CD4-positive, alpha-beta T cell (primary cell): ENCODE results near the gene B3GALT5. TPM values are rescaled to one million over a fixed set of nuclear protein-coding genes. Genes with fewer than 3 reads are reported as not detected.

Experiments
- ATAC-seq: fragments of 200-7000 bp; cut with Tn5 transposase; one replicate; pipeline ENCODE4 v1.10.0; 2022; ENCODE audit warnings: mild to moderate bottlenecking; ENCODE audit not compliant: poor library complexity
- CTCF ChIA-PET: fragments of 350-600 bp; sonication (Branson Sonifier 250); formaldehyde crosslinking; loops from one replicate; lab custom pipeline; 2021; ENCODE audit warnings: antibody characterized with exemption, inconsistent platforms; lab: Charles Lee
- POLR2A ChIA-PET: fragments of 350-600 bp; sonication (Branson Sonifier 250); formaldehyde crosslinking; loops from one replicate; lab custom pipeline; 2021; ENCODE audit warnings: antibody characterized with exemption, inconsistent platforms; lab: Charles Lee
- DNase-seq, 14 experiments: peaks; one replicate each; pipeline ENCODE4 v3.0.0-alpha.2; 2013 to 2020; ENCODE audit warnings: mixed read lengths in 2 of 14
- H3K27ac ChIP-seq, 2 donors: one replicate each; pipeline versions ENCODE4 v1.5.1 to v1.7.0; 2013; ENCODE audit warnings: low read length in 2 of 2, low read depth in 1 of 2, mild to moderate bottlenecking in 1 of 2
- H3K27me3 ChIP-seq, 2 experiments: 1 replicate in 1 of 2; 2 replicates in 1 of 2; pipeline versions ENCODE4 v1.6.1 to v1.7.0; 2013; ENCODE audit warnings: low read length in 2 of 2, control low read depth in 1 of 2, mild to moderate bottlenecking in 1 of 2, moderate library complexity in 1 of 2; ENCODE audit not compliant: insufficient read depth in 2 of 2, control insufficient read depth in 1 of 2
- H3K36me3 ChIP-seq: one replicate; pipeline ENCODE4 v1.6.1; 2013; ENCODE audit warnings: low read length, control low read depth; ENCODE audit not compliant: insufficient read depth
- H3K4me1 ChIP-seq: one replicate; pipeline ENCODE4 v1.6.1; 2013; ENCODE audit warnings: low read length, control low read depth; ENCODE audit not compliant: insufficient read depth
- H3K4me3 ChIP-seq: one replicate; pipeline ENCODE4 v1.5.1; 2013; ENCODE audit warnings: mild to moderate bottlenecking, low read length, moderate library complexity
- H3K9me3 ChIP-seq, 2 experiments: 1 replicate in 1 of 2; 2 replicates in 1 of 2; pipeline versions ENCODE4 v1.6.1 to v1.7.0; 2013; ENCODE audit warnings: low read length in 2 of 2, mild to moderate bottlenecking in 2 of 2, control low read depth in 1 of 2, moderate library complexity in 1 of 2; ENCODE audit not compliant: control insufficient read depth in 1 of 2, insufficient read depth in 1 of 2
- H3K27ac Mint-ChIP-seq: one replicate; pipeline ENCODE4 v1.8.0; 2020; ENCODE audit warnings: mixed read lengths
- H3K27me3 Mint-ChIP-seq: one replicate; pipeline ENCODE4 v1.8.0; 2021; ENCODE audit warnings: mixed read lengths
- H3K36me3 Mint-ChIP-seq: one replicate; pipeline ENCODE4 v1.8.0; 2021; ENCODE audit warnings: low read depth, mixed read lengths
- H3K4me1 Mint-ChIP-seq: one replicate; pipeline ENCODE4 v1.8.0; 2021; ENCODE audit warnings: low read depth, mixed read lengths
- H3K4me3 Mint-ChIP-seq: one replicate; pipeline ENCODE4 v1.8.0; 2020; ENCODE audit warnings: mild to moderate bottlenecking, mixed read lengths
- H3K9me3 Mint-ChIP-seq: one replicate; pipeline ENCODE4 v1.8.0; 2020; ENCODE audit warnings: mixed read lengths
- CTCF ChIP-seq: fragments of 200-600 bp; IDR thresholded peaks from one replicate; pipeline ENCODE4 v1.8.0; 2022; ENCODE audit warnings: antibody characterized with exemption, mild to moderate bottlenecking
- intact Hi-C, 2 experiments: fragments of 100-400 bp; cut with DNase I in 1 of 2; cut with micrococcal nuclease in 1 of 2; formaldehyde crosslinking; loops; one replicate each; pipeline versions ENCODE4 v1.15.1 to v1.9.0; 2023 to 2025; cut with DNase I, micrococcal nuclease
- total RNA-seq, 174 experiments: library from RNA in 2 of 174; stranded (reverse) in 2 of 174; gene quantifications; one replicate each; pipeline ENCODE4 v1.2.3 and lab custom pipeline; 2021 to 2026

The B3GALT5 gene
- total RNA-seq, 2 experiments from 2014 or later = not detected

- POLR2A ChIA-PET = no interaction called here
- ATAC-seq (no peak), DNase-seq (no peak)
- peaks cover 2% of the 10 kb centered on the region for H3K9me3 Mint-ChIP-seq
- intact Hi-C loops = no loop called here
- no peak overlapping the region for H3K27ac Mint-ChIP-seq
- Histone ChIP-seq H3K9me3 (peaks cover 0 to 17% of the 10 kb centered on the region in 2 experiments), H3K27me3 (no peaks in the 10 kb centered on the region), H3K36me3 (no peaks in the 10 kb centered on the region), H3K27ac (no peak overlapping the region), H3K4me1 (no peaks in the 10 kb centered on the region), H3K4me3 (no peak overlapping the region)
- H3K4me3 Mint-ChIP-seq = no peak overlapping the region
- TF ChIP-seq CTCF = no peak
- CTCF ChIA-PET = no interaction called here
- no peaks in the 10 kb centered on the region for H3K36me3 Mint-ChIP-seq
- H3K4me1 Mint-ChIP-seq = no peaks in the 10 kb centered on the region
- H3K27me3 Mint-ChIP-seq = no peaks in the 10 kb centered on the region
Observed at GRCh38 chr21:39666681-39667315, 54.1 kb downstream of the B3GALT5 start.

- no peak overlapping the region for H3K27ac ChIP-seq
- H3K36me3 ChIP-seq = no peaks in the 10 kb centered on the region
- no peaks in the 10 kb centered on the region for H3K27me3 ChIP-seq
- DNase-seq = no peak
- ChIA-PET CTCF (no interaction called here), POLR2A (no interaction called here)
- Mint-ChIP-seq H3K9me3 (peaks cover 2% of the 10 kb centered on the region), H3K4me3 (no peak overlapping the region), H3K36me3 (no peaks in the 10 kb centered on the region), H3K27me3 (no peaks in the 10 kb centered on the region), H3K4me1 (no peaks in the 10 kb centered on the region), H3K27ac (no peak overlapping the region)
- H3K4me1 ChIP-seq = no peaks in the 10 kb centered on the region
- ATAC-seq = no peak
- H3K9me3 ChIP-seq = peaks cover 0 to 17% of the 10 kb centered on the region in 2 experiments
- TF ChIP-seq CTCF = no peak
- intact Hi-C loops = no loop called here
- H3K4me3 ChIP-seq = no peak overlapping the region
Observed at GRCh38 chr21:39667353-39667891, 54.7 kb downstream of the B3GALT5 start.

GRCh38 chr21:39668369-39668768, 55.6 kb downstream of the B3GALT5 start:
- peaks cover 0 to 21% of the 10 kb centered on the region in 2 experiments for H3K9me3 ChIP-seq
- Mint-ChIP-seq H3K36me3 (no peaks in the 10 kb centered on the region), H3K27ac (no peak overlapping the region), H3K27me3 (no peaks in the 10 kb centered on the region), H3K4me1 (no peaks in the 10 kb centered on the region), H3K9me3 (peaks cover 2% of the 10 kb centered on the region), H3K4me3 (no peak overlapping the region)
- H3K36me3 ChIP-seq = no peaks in the 10 kb centered on the region
- ATAC-seq (no peak), DNase-seq (no peak)
- CTCF ChIA-PET = no interaction called here
- POLR2A ChIA-PET = no interaction called here
- H3K4me3 ChIP-seq = no peak overlapping the region
- H3K27me3 ChIP-seq = no peaks in the 10 kb centered on the region
- no peak for TF ChIP-seq CTCF
- intact Hi-C loops = no loop called here
- no peaks in the 10 kb centered on the region for H3K4me1 ChIP-seq
- H3K27ac ChIP-seq = no peak overlapping the region
